Renal pelvis (tissue), 4 donors: Measurements from ENCODE around the gene LDB2. TPM values are rescaled to one million over a fixed set of nuclear protein-coding genes. Genes with fewer than 3 reads are reported as not detected.
A peak's percentile ranks its signal among the peaks of the same experiment; 100 is the strongest.

ENCODE experiments used
- DNase-seq: peaks from one replicate; pipeline ENCODE4 v3.0.0-alpha.2; 2013
- polyA plus RNA-seq, 3 donors: library from polyadenylated mRNA; unstranded; fragments of 120-200 nt; gene quantifications; one replicate each; pipeline ENCODE4 v1.2.1, GENCODE V29; 2013; ENCODE audit not compliant: insufficient read length in 3 of 3

The LDB2 gene
- polyA plus RNA-seq, 3 donors = 72.0 to 79.8 (median 78.2) TPM

- DNase-seq = no peak
Measured at GRCh38 chr4:16809943-16810342, 88.5 kb downstream of the LDB2 start.

GRCh38 chr4:16809064-16809463, 89.4 kb downstream of the LDB2 start:
- DNase-seq = no peak

- peak; percentile 40 for DNase-seq
Measured at GRCh38 chr4:16807355-16807754, 91.1 kb downstream of the LDB2 start.

- no peak for DNase-seq
Measured at GRCh38 chr4:16804581-16804980, 93.9 kb downstream of the LDB2 start.

GRCh38 chr4:16802044-16802443, 96.4 kb downstream of the LDB2 start:
- no peak for DNase-seq

GRCh38 chr4:16801356-16801755, 97.1 kb downstream of the LDB2 start:
- DNase-seq = no peak

- DNase-seq = peak; percentile 45
Measured at GRCh38 chr4:16794816-16795445, 103.5 kb downstream of the LDB2 start.

- no peak for DNase-seq
Measured at GRCh38 chr4:16791460-16791859, 107.0 kb downstream of the LDB2 start.

- DNase-seq = no peak
Measured at GRCh38 chr4:16790508-16790907, 107.9 kb downstream of the LDB2 start.

GRCh38 chr4:16788868-16789267, 109.6 kb downstream of the LDB2 start:
- no peak for DNase-seq

- DNase-seq = no peak
Measured at GRCh38 chr4:16785793-16786527, 112.5 kb downstream of the LDB2 start.

- DNase-seq = peak; percentile 42
Measured at GRCh38 chr4:16783119-16783518, 115.3 kb downstream of the LDB2 start.

- DNase-seq = no peak
Measured at GRCh38 chr4:16779028-16779675, 119.3 kb downstream of the LDB2 start.

GRCh38 chr4:16777726-16778125, 120.7 kb downstream of the LDB2 start:
- peak; percentile 27 for DNase-seq

- DNase-seq = no peak
Measured at GRCh38 chr4:16775411-16776154, 122.9 kb downstream of the LDB2 start.

- peak; percentile 40 for DNase-seq
Measured at GRCh38 chr4:16772366-16772850, 126.0 kb downstream of the LDB2 start.

- DNase-seq = no peak
Measured at GRCh38 chr4:16770710-16771285, 127.6 kb downstream of the LDB2 start.

GRCh38 chr4:16767861-16768260, 130.6 kb downstream of the LDB2 start:
- no peak for DNase-seq

- no peak for DNase-seq
Measured at GRCh38 chr4:16767251-16767650, 131.2 kb downstream of the LDB2 start.

GRCh38 chr4:16765546-16765945, 132.9 kb downstream of the LDB2 start:
- DNase-seq = no peak

GRCh38 chr4:16764622-16765021, 133.8 kb downstream of the LDB2 start:
- no peak for DNase-seq
